ENCODE results near the gene LONRF3. TPM values are rescaled to one million over a fixed set of nuclear protein-coding genes. Genes with fewer than 3 reads are reported as not detected.
A peak's percentile ranks its signal among the peaks of the same experiment; 100 is the strongest.

The LONRF3 gene
- total RNA-seq, 1 donor from 2014 or later = not detected

- H3K4me3 Mint-ChIP-seq (ENCODE audit: unreplicated experiment) = no peak overlapping the region
- no peaks in the 10 kb centered on the region for H3K4me1 Mint-ChIP-seq (ENCODE audit: unreplicated experiment)
- no peak for DNase-seq (ENCODE audit: extremely low spot score, unreplicated experiment)
- no peak overlapping the region for H3K27ac Mint-ChIP-seq (ENCODE audit: unreplicated experiment)
- peaks cover 9% of the 10 kb centered on the region for H3K27me3 Mint-ChIP-seq (ENCODE audit: unreplicated experiment)
- no peaks in the 10 kb centered on the region for H3K9me3 Mint-ChIP-seq (ENCODE audit: unreplicated experiment)
- TF ChIP-seq, protein P1, sequence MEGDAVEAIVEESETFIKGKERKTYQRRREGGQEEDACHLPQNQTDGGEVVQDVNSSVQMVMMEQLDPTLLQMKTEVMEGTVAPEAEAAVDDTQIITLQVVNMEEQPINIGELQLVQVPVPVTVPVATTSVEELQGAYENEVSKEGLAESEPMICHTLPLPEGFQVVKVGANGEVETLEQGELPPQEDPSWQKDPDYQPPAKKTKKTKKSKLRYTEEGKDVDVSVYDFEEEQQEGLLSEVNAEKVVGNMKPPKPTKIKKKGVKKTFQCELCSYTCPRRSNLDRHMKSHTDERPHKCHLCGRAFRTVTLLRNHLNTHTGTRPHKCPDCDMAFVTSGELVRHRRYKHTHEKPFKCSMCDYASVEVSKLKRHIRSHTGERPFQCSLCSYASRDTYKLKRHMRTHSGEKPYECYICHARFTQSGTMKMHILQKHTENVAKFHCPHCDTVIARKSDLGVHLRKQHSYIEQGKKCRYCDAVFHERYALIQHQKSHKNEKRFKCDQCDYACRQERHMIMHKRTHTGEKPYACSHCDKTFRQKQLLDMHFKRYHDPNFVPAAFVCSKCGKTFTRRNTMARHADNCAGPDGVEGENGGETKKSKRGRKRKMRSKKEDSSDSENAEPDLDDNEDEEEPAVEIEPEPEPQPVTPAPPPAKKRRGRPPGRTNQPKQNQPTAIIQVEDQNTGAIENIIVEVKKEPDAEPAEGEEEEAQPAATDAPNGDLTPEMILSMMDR (IDR thresholded peaks at IDR 0.05) = no peak
- no peaks in the 10 kb centered on the region for H3K36me3 Mint-ChIP-seq (ENCODE audit: unreplicated experiment)
Observed at GRCh38 chrX:119062750-119063374, 88.4 kb downstream of the LONRF3 start.

GRCh38 chrX:119063428-119063827 is 89.0 kb downstream of the LONRF3 start:
- Mint-ChIP-seq H3K27ac (ENCODE audit: unreplicated experiment) (no peak overlapping the region), H3K4me3 (ENCODE audit: unreplicated experiment) (no peak overlapping the region), H3K9me3 (ENCODE audit: unreplicated experiment) (no peaks in the 10 kb centered on the region), H3K4me1 (ENCODE audit: unreplicated experiment) (no peaks in the 10 kb centered on the region), H3K36me3 (ENCODE audit: unreplicated experiment) (no peaks in the 10 kb centered on the region), H3K27me3 (ENCODE audit: unreplicated experiment) (peaks cover 9% of the 10 kb centered on the region)
- DNase-seq (ENCODE audit: extremely low spot score, unreplicated experiment) = no peak
- TF ChIP-seq, protein P1 (IDR thresholded peaks at IDR 0.05) = no peak

GRCh38 chrX:119067023-119067739 is 92.8 kb downstream of the LONRF3 start:
- H3K4me1 Mint-ChIP-seq (ENCODE audit: unreplicated experiment) = no peaks in the 10 kb centered on the region
- H3K27me3 Mint-ChIP-seq (ENCODE audit: unreplicated experiment) = no peaks in the 10 kb centered on the region
- peaks cover 6% of the 10 kb centered on the region for H3K9me3 Mint-ChIP-seq (ENCODE audit: unreplicated experiment)
- TF ChIP-seq, protein P1 (IDR thresholded peaks at IDR 0.05) = peak; percentile 61
- no peaks in the 10 kb centered on the region for H3K36me3 Mint-ChIP-seq (ENCODE audit: unreplicated experiment)
- DNase-seq (ENCODE audit: extremely low spot score, unreplicated experiment) = peak; percentile 80
- H3K27ac Mint-ChIP-seq (ENCODE audit: unreplicated experiment) = no peak overlapping the region
- H3K4me3 Mint-ChIP-seq (ENCODE audit: unreplicated experiment) = no peak overlapping the region

Other genes starting within 250 kb of the LONRF3 start
- gene IL13RA1, start 247.0 kb upstream of the LONRF3 start, total RNA-seq = 78.7 and 79.4 TPM in 2 replicates
- 0.16 TPM in 1 of 2 replicates, not detected in the other for gene ZCCHC12, start 150.8 kb upstream of the LONRF3 start, total RNA-seq
- gene CT47C1, start 98.4 kb downstream of the LONRF3 start, total RNA-seq = not detected in 2 replicates
- gene KIAA1210, start 153.2 kb downstream of the LONRF3 start, total RNA-seq = not detected in 2 replicates

All from osteocyte (in vitro differentiated cells).